Natural killer cell (primary cell): ENCODE results near the gene GPR146. TPM values are rescaled to one million over a fixed set of nuclear protein-coding genes. Genes with fewer than 3 reads are reported as not detected.

ENCODE experiments used
- ATAC-seq, 3 donors: fragments of 150-1000 bp in 2 of 3; fragments of 200-7000 bp in 1 of 3; cut with Tn5 transposase; 1 replicate in 1 of 3; 2 replicates in 2 of 3; pipeline ENCODE4 v1.10.0; 2021; ENCODE audit warnings: mild to moderate bottlenecking in 2 of 3, moderate library complexity in 2 of 3
- DNase-seq, 2 donors: peaks; one replicate each; pipeline versions ENCODE4 v3.0.0 to v3.0.0-alpha.2; 2013 to 2021; ENCODE audit warnings: mixed read lengths in 1 of 2
- H3K27ac ChIP-seq: one replicate; pipeline ENCODE4 v1.5.1; 2013; ENCODE audit warnings: mild to moderate bottlenecking, low read length
- H3K27me3 ChIP-seq: one replicate; pipeline ENCODE4 v1.6.1; 2013; ENCODE audit warnings: low read length; ENCODE audit not compliant: control insufficient read depth, insufficient read depth
- H3K36me3 ChIP-seq: one replicate; pipeline ENCODE4 v1.6.1; 2013; ENCODE audit warnings: low read length; ENCODE audit not compliant: control insufficient read depth, insufficient read depth
- H3K4me1 ChIP-seq: one replicate; pipeline ENCODE4 v1.6.1; 2013; ENCODE audit warnings: low read length; ENCODE audit not compliant: control insufficient read depth, insufficient read depth
- H3K4me3 ChIP-seq: one replicate; pipeline ENCODE4 v1.5.1; 2013; ENCODE audit warnings: low read length
- H3K9me3 ChIP-seq: one replicate; pipeline ENCODE4 v1.6.1; 2013; ENCODE audit warnings: low read length; ENCODE audit not compliant: control insufficient read depth, insufficient read depth
- H3K27ac Mint-ChIP-seq, 2 donors: one replicate each; pipeline ENCODE4 v1.8.0; 2022; ENCODE audit warnings: mild to moderate bottlenecking in 2 of 2, mixed read lengths in 2 of 2, moderate library complexity in 1 of 2
- H3K27me3 Mint-ChIP-seq, 2 donors: one replicate each; pipeline ENCODE4 v1.8.0; 2022; ENCODE audit warnings: low read depth in 2 of 2, mixed read lengths in 2 of 2
- H3K36me3 Mint-ChIP-seq: one replicate; pipeline ENCODE4 v1.8.0; 2022; ENCODE audit warnings: mixed read lengths
- H3K4me1 Mint-ChIP-seq, 2 donors: one replicate each; pipeline ENCODE4 v1.8.0; 2022; ENCODE audit warnings: mixed read lengths in 2 of 2
- H3K4me3 Mint-ChIP-seq: one replicate; pipeline ENCODE4 v1.8.0; 2022; ENCODE audit warnings: mild to moderate bottlenecking, moderate library complexity, mixed read lengths
- H3K9me3 Mint-ChIP-seq, 2 donors: one replicate each; pipeline ENCODE4 v1.8.0; 2022; ENCODE audit warnings: mixed read lengths in 2 of 2
- WGBS: methylation state at CpG from one replicate; pipeline ENCODE4 v1.1.7; 2013; ENCODE audit warnings: missing lambda C conversion rate; ENCODE audit not compliant: insufficient coverage; 5-methylcytosine and 5-hydroxymethylcytosine counted together
- intact Hi-C: fragments of 100-400 bp; cut with micrococcal nuclease; formaldehyde crosslinking; loops from one replicate; pipeline ENCODE4 v1.14.2; 2022
- total RNA-seq, 4 donors: library from RNA; stranded (reverse); fragments of 120-200 nt in 1 of 4; gene quantifications; one replicate each; pipeline versions ENCODE4 v1.2.3 to v1.2.4, GENCODE V29; 2013 to 2022
- TF ChIP-seq, protein P1 (sequence below): fragments of 200-600 bp; IDR thresholded peaks from one replicate; pipeline ENCODE4 v1.8.0; 2022; ENCODE audit warnings: antibody characterized with exemption

The GPR146 gene
- total RNA-seq, 3 donors from 2014 or later (not counting 1 experiment from before 2014, with no cell fraction given), result 2.3 to 4.5 (median 2.5) TPM

DNA sequence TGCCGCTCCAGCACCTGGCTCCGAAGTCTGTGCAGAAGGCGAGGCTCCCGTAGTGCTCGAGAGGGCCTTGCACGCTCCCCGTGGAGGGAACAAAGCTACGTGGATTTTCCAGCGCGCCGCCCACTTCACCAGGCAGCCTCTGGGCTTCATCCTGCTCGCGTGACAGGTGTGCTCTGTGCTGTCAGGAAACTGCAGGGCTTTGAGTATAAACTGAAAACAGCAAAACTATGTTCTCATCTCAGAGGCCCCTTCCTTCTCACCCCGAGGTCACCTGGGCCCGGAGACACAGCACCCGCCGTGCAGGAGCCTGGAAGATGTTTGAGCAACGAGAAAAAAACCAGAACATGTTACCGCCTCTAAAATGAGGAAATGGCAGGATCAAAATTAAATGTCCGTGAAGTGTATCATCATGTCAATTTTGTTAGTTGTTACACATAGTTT lies 17.6 kb upstream of the GPR146 start:
- Histone ChIP-seq H3K4me1 (peaks cover 63% of the 10 kb centered on the region), H3K36me3 (peaks cover 2% of the 10 kb centered on the region), H3K27ac (no peak overlapping the region), H3K9me3 (peaks cover 1% of the 10 kb centered on the region), H3K27me3 (no peaks in the 10 kb centered on the region), H3K4me3 (no peak overlapping the region)
- Mint-ChIP-seq H3K36me3 (no peaks in the 10 kb centered on the region), H3K27me3 (no peaks in the 10 kb centered on the region), H3K4me3 (peak overlapping the region; percentile 62), H3K27ac (peak overlapping the region in 1 of 2 donors; percentile 72), H3K9me3 (no peaks in the 10 kb centered on the region), H3K4me1 (peaks cover 20 to 38% of the 10 kb centered on the region in 2 donors)
- TF ChIP-seq, protein P1, sequence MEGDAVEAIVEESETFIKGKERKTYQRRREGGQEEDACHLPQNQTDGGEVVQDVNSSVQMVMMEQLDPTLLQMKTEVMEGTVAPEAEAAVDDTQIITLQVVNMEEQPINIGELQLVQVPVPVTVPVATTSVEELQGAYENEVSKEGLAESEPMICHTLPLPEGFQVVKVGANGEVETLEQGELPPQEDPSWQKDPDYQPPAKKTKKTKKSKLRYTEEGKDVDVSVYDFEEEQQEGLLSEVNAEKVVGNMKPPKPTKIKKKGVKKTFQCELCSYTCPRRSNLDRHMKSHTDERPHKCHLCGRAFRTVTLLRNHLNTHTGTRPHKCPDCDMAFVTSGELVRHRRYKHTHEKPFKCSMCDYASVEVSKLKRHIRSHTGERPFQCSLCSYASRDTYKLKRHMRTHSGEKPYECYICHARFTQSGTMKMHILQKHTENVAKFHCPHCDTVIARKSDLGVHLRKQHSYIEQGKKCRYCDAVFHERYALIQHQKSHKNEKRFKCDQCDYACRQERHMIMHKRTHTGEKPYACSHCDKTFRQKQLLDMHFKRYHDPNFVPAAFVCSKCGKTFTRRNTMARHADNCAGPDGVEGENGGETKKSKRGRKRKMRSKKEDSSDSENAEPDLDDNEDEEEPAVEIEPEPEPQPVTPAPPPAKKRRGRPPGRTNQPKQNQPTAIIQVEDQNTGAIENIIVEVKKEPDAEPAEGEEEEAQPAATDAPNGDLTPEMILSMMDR, result no peak
- ATAC-seq (no peak), DNase-seq (no peak)
- intact Hi-C loops, result no loop called here
- WGBS, result 80% methylated on average over 20 of the region's 20 CpGs

DNA sequence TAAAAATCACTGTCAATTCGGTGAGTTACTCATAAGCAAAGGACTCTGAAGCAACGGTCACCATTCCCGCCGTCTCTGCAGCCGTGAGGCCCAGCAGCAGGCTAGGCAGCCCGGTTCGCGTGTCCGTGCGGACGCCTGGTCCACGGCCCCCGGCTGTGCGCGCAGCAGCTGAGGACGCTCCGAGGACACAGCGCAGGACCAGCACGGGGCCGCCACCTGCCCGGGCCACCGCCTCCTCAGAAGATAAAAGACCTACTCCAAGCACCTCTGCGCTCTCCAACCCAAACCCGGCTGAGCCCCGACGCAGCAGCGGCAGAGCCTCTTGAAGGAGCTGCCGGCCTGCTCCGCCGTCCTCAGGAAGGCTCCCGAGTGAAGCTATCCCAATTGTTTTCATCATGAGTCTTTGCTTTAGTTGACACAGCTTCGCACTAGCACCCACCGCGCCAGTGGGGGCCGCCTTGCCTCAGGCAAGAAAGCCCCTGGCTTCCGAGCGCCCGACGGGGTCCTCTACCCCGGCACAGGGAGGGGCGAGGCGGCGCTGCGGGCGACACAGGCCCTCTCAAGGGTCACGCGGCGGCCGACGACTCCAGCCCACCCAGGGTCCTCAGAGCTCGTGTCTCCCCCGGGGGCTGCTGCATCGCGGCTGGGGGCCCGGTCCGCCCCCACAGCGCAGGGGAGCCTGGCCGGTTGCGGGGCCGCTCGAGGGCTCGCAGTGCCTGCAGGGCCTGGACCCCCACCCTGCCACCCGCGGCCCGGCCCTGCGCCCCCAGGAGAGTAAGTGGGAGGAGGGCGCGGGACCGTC lies 16.9 kb upstream of the GPR146 start:
- H3K27ac Mint-ChIP-seq, result peak overlapping the region in 1 of 2 donors; percentile 72
- Histone ChIP-seq H3K27me3 (no peaks in the 10 kb centered on the region), H3K9me3 (no peaks in the 10 kb centered on the region), H3K4me3 (peak overlapping the region; percentile 30), H3K4me1 (peaks cover 63% of the 10 kb centered on the region), H3K27ac (peak overlapping the region; percentile 23), H3K36me3 (peaks cover 2% of the 10 kb centered on the region)
- WGBS, result 40% methylated on average over 69 of the region's 69 CpGs
- ATAC-seq, result no peak
- TF ChIP-seq, protein P1, result no peak
- intact Hi-C loops, result no loop called here
- H3K4me1 Mint-ChIP-seq, result peaks cover 20 to 38% of the 10 kb centered on the region in 2 donors
- DNase-seq, result no peak
- no peaks in the 10 kb centered on the region for H3K27me3 Mint-ChIP-seq
- H3K36me3 Mint-ChIP-seq, result no peaks in the 10 kb centered on the region
- H3K9me3 Mint-ChIP-seq, result no peaks in the 10 kb centered on the region
- H3K4me3 Mint-ChIP-seq, result peak overlapping the region; percentile 78

DNA sequence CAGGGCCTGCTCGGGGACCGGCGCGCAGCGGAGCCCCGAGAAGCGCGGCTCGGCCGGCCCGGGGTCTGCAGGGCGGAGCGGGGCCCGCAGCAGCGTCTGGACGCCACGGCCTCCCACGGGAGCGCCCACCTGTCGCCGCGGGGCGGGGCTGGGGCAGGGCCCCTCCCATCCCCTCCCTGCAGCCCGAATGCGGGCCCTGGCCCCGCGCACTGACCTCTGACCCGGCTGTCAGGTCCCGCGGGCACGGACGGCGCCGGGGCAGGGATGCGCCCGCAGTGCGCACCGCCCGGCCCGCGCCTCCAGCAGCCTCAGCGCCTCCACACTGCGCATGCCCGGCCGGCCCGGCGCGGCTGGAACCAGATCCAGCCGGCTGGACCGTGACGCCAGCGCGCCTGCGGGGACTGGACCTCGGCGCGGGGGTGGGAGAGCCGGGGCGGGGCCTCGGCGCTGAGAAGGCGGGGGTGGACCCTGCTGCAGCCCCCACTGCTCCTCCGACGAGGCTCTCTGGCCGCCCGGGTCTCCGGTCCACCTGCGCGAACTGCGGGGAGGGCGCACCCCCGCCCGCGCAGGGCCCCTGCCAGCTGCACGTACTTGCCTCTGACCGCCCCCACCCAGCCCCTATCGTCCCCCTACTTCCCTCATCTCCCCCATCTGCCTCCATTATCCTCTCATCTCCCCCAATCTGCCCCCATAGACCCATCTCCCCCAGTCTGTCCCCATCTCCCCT lies 16.1 kb upstream of the GPR146 start:
- Mint-ChIP-seq H3K9me3 (no peaks in the 10 kb centered on the region), H3K4me1 (peaks cover 26 to 40% of the 10 kb centered on the region in 2 donors), H3K36me3 (no peaks in the 10 kb centered on the region), H3K27ac (peak overlapping the region in 1 of 2 donors; percentile 86), H3K27me3 (no peaks in the 10 kb centered on the region), H3K4me3 (peak overlapping the region; percentile 81)
- ATAC-seq (peak; percentile 83 to 87 (median 85)), DNase-seq (peak; percentile 86 to 88)
- Histone ChIP-seq H3K4me1 (peaks cover 69% of the 10 kb centered on the region), H3K4me3 (peak overlapping the region; percentile 30), H3K36me3 (peaks cover 2% of the 10 kb centered on the region), H3K9me3 (no peaks in the 10 kb centered on the region), H3K27me3 (no peaks in the 10 kb centered on the region), H3K27ac (peak overlapping the region; percentile 60)
- TF ChIP-seq, protein P1, result no peak
- intact Hi-C loops, result no loop called here
- under 1% methylated on average over 76 of the region's 77 CpGs for WGBS
